PC-9 (cell line): ENCODE data around the gene G3BP1. TPM values are rescaled to one million over a fixed set of nuclear protein-coding genes. Genes with fewer than 3 reads are reported as not detected.

Experiments used
- BruUV-seq: library from RNA; stranded (reverse); fragments of 400-500 nt; replicated peaks from 2 replicates; lab custom pipeline; 2021; lab: Mats Ljungman, UMichigan
- CTCF ChIA-PET: fragments of 300-600 bp; sonication (Branson Sonifier 250); formaldehyde crosslinking; loops from one replicate; lab custom pipeline; 2022; ENCODE audit warnings: antibody characterized with exemption; lab: Charles Lee
- POLR2A ChIA-PET: fragments of 300-600 bp; sonication (Branson Sonifier 250); formaldehyde crosslinking; loops from one replicate; lab custom pipeline; 2022; ENCODE audit warnings: antibody characterized with exemption; ENCODE audit not compliant: unreplicated experiment; lab: Charles Lee
- DNase-seq, 2 experiments: peaks; one replicate each; pipeline versions ENCODE4 v3.0.0 to v3.0.0-alpha.2; 2015 to 2022; ENCODE audit warnings: mixed read lengths in 1 of 2
- H2AFZ ChIP-seq: fragments of 200-600 bp; sonication (generic); 2 replicates; pipeline ENCODE4 v1.8.1; 2017; ENCODE audit warnings: antibody characterized with exemption
- H3F3A ChIP-seq: fragments of 200-600 bp; sonication (generic); 2 replicates; pipeline ENCODE4 v1.8.1; 2017; ENCODE audit warnings: antibody characterized with exemption, mild to moderate bottlenecking, low read depth; ENCODE audit not compliant: insufficient read depth
- H3K27ac ChIP-seq: fragments of 200-600 bp; sonication (generic); 2 replicates; pipeline ENCODE4 v1.6.1; 2016; ENCODE audit warnings: mixed run types
- H3K27me3 ChIP-seq: fragments of 200-600 bp; sonication (generic); 2 replicates; pipeline ENCODE4 v1.6.1; 2016; ENCODE audit warnings: low read depth, mixed run types; ENCODE audit not compliant: insufficient read depth
- H3K36me3 ChIP-seq: fragments of 200-600 bp; sonication (generic); 2 replicates; pipeline ENCODE4 v1.6.1; 2016; ENCODE audit warnings: low read depth, mixed run types
- H3K4me1 ChIP-seq: fragments of 200-600 bp; sonication (generic); replicated peaks from 2 replicates; pipeline ENCODE4 v1.6.1; 2016; ENCODE audit warnings: mixed run types; ENCODE audit not compliant: insufficient read depth
- H3K4me2 ChIP-seq: fragments of 200-600 bp; sonication (generic); 2 replicates; pipeline ENCODE4 v1.6.1; 2017; ENCODE audit warnings: mixed run types
- H3K4me3 ChIP-seq: fragments of 200-600 bp; sonication (generic); 2 replicates; pipeline ENCODE4 v1.6.1; 2016; ENCODE audit warnings: mixed run types
- H3K79me2 ChIP-seq: fragments of 200-600 bp; sonication (generic); 2 replicates; pipeline ENCODE4 v1.6.1; 2017; ENCODE audit warnings: low read depth, mixed run types
- H3K9me2 ChIP-seq: fragments of 200-600 bp; sonication (generic); 2 replicates; pipeline ENCODE4 v1.8.1; 2017; ENCODE audit warnings: mild to moderate bottlenecking; ENCODE audit not compliant: insufficient read depth
- H3K9me3 ChIP-seq: fragments of 200-600 bp; sonication (generic); 2 replicates; pipeline ENCODE4 v1.8.1; 2016; ENCODE audit warnings: low read depth; ENCODE audit not compliant: insufficient read depth
- H4K20me1 ChIP-seq: fragments of 200-600 bp; sonication (generic); 2 replicates; pipeline ENCODE4 v1.8.1; 2017; ENCODE audit not compliant: insufficient read depth
- EZH2 ChIP-seq: fragments of 200-600 bp; sonication (generic); IDR thresholded peaks from 2 replicates; pipeline ENCODE4 v1.8.0; 2017; ENCODE audit warnings: antibody characterized with exemption, low read depth
- intact Hi-C: fragments of 100-400 bp; cut with micrococcal nuclease; formaldehyde crosslinking; loops from one replicate; pipeline ENCODE4 v1.10.0; 2022; ENCODE audit not compliant: unreplicated experiment
- total RNA-seq: library from RNA; stranded (reverse); gene quantifications from 2 replicates; pipeline ENCODE4 v1.2.3, GENCODE V29; 2021
- TF ChIP-seq, protein P1 (sequence below): fragments of 200-600 bp; sonication (generic); conservative IDR thresholded peaks from 2 replicates; pipeline ENCODE4 v1.6.1; 2017; ENCODE audit warnings: mixed run types, antibody characterized with exemption, mild to moderate bottlenecking, moderate library complexity

Gene G3BP1
- total RNA-seq, 1 experiment from 2014 or later = 254 TPM

DNA sequence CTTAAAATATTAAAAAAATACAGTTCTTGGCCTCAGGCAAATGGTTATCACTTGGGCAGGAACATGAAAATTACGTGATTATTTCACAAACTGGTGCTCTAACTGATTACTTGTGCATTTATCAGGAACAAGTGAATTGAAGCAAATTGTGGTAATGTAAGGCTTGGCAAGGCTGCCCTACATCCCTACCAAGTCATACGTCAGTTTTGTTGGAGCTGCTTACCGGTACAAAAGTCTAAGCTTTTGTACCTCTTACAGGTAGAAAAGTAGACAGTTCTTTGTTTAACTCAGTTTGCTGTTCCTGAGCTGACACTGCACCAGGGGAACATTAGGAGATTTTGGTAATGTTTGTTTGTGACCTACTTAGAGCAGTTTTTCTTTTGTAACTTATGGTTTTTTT is 2.2 kb downstream of the G3BP1 start:
- Histone ChIP-seq H3K4me2 (peak overlapping the region; percentile 94), H3K27me3 (no peaks in the 10 kb centered on the region), H3K4me1 (peaks cover 34% of the 10 kb centered on the region), H3K36me3 (peaks cover 35% of the 10 kb centered on the region), H3K27ac (no peak overlapping the region), H3K9me2 (no peaks in the 10 kb centered on the region), H2AFZ (no peak overlapping the region), H3K79me2 (peaks cover 81% of the 10 kb centered on the region), H3K4me3 (peak overlapping the region; percentile 92), H3K9me3 (no peaks in the 10 kb centered on the region), H4K20me1 (peaks cover 68% of the 10 kb centered on the region), H3F3A (no peaks in the 10 kb centered on the region; the same call in 1 of the 2 replicates)
- no peak for TF ChIP-seq EZH2
- TF ChIP-seq, protein P1, sequence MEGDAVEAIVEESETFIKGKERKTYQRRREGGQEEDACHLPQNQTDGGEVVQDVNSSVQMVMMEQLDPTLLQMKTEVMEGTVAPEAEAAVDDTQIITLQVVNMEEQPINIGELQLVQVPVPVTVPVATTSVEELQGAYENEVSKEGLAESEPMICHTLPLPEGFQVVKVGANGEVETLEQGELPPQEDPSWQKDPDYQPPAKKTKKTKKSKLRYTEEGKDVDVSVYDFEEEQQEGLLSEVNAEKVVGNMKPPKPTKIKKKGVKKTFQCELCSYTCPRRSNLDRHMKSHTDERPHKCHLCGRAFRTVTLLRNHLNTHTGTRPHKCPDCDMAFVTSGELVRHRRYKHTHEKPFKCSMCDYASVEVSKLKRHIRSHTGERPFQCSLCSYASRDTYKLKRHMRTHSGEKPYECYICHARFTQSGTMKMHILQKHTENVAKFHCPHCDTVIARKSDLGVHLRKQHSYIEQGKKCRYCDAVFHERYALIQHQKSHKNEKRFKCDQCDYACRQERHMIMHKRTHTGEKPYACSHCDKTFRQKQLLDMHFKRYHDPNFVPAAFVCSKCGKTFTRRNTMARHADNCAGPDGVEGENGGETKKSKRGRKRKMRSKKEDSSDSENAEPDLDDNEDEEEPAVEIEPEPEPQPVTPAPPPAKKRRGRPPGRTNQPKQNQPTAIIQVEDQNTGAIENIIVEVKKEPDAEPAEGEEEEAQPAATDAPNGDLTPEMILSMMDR = no peak
- no peak for DNase-seq
- BruUV-seq = no TSS peak
- intact Hi-C loops = loop anchor here (2.0 to 5.0 kb wide), 4 partner anchors 15 to 697 kb away; partner anchors contain the start of genes GM2A and SLC36A1
- CTCF ChIA-PET = no interaction called here
- POLR2A ChIA-PET = no interaction called here

DNA sequence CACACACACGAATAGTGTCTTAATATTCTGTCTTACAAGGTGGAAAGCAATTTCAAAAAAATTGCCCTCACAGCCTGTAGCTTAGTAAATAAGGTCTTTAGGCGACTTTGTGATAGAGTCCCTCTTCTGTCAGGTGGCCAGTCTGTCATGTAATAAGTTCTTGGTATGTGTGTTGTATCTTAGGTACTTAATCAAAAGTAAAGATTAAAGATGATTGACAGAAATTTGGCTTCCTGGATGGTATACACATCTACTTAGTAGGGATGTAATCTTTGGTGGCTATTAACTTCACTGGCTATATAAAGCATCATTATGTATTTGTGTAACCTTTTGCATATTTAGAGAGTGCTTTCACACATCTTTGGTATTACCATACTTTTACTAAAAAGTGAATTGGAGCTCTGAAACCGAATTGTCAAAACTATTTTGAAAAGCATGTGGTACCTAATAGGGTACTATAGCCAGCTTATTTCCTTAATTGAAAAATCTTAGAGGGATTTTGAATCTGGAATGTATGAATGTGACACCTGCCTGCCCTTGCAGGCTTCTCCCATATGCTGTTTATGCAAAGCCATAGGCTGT is 3.4 kb downstream of the G3BP1 start:
- Histone ChIP-seq H3K79me2 (peaks cover 84% of the 10 kb centered on the region), H4K20me1 (peaks cover 79% of the 10 kb centered on the region), H3K9me2 (no peaks in the 10 kb centered on the region), H3K9me3 (no peaks in the 10 kb centered on the region), H3K4me1 (peaks cover 26% of the 10 kb centered on the region), H3F3A (peaks cover 4% of the 10 kb centered on the region), H2AFZ (no peak overlapping the region), H3K27me3 (no peaks in the 10 kb centered on the region), H3K27ac (no peak overlapping the region), H3K4me2 (peak overlapping the region; percentile 94), H3K36me3 (peaks cover 45% of the 10 kb centered on the region), H3K4me3 (peak overlapping the region; percentile 92; the same call in 1 of the 2 replicates)
- ChIA-PET CTCF (no interaction called here), POLR2A (interaction anchor here (0.6 to 0.7 kb wide), 2 partner anchors 8 to 617 kb away, joined by 3 to 8 read pairs; no protein-coding TSS in a partner anchor)
- intact Hi-C loops = loop anchor here (2.0 kb wide), 1 partner anchor 14 kb away; no protein-coding TSS in a partner anchor
- DNase-seq = no peak
- BruUV-seq = no TSS peak
- TF ChIP-seq, protein P1 = no peak
- TF ChIP-seq EZH2 = no peak

DNA sequence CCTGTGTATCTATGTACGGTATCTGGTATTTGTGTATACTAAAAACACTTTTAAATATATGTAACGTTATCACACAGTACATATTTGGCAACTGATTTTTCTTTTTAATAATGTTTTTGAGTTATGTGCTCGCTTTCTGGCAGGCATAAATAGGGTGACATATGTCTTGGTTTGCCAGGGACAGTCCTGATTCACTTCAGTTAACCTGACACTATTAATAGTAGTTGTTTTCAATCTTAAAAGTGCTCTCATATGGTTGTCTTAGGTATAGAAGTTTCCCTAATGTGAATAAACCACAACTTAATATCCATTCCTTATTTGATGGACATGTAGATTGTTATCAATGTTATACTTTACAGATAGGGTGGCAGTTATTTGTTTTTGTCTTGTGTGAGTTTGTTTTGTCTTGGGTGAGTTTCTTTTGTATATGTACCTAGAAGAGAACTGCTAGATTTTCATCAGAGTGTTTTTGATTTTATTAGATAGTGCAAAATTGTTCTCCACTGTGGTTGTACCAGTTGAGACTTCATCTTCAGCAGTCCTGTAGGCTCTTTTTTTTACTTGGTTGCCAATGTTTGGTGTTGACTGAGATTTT is 7.9 kb downstream of the G3BP1 start:
- Histone ChIP-seq H3K27me3 (no peaks in the 10 kb centered on the region), H3K4me3 (no peak overlapping the region), H3K36me3 (peaks cover 43% of the 10 kb centered on the region), H3K4me1 (peaks cover 40% of the 10 kb centered on the region), H3K9me2 (no peaks in the 10 kb centered on the region), H3F3A (peaks cover 20% of the 10 kb centered on the region), H4K20me1 (peaks cover 99% of the 10 kb centered on the region), H3K4me2 (0 out of 2 replicates have a peak overlapping the region, but pooled peaks have one; percentile 13), H2AFZ (no peak overlapping the region), H3K9me3 (no peaks in the 10 kb centered on the region), H3K27ac (no peak overlapping the region), H3K79me2 (peaks cover 100% of the 10 kb centered on the region)
- intact Hi-C loops = no loop called here
- ChIA-PET CTCF (no interaction called here), POLR2A (no interaction called here)
- no TSS peak for BruUV-seq
- no peak for DNase-seq
- TF ChIP-seq, protein P1 = no peak
- no peak for TF ChIP-seq EZH2
